ENCODE measurements around the gene NHLH1.
A peak's percentile ranks its signal among the peaks of the same experiment; 100 is the strongest.

The NHLH1 gene

GRCh38 chr1:160352555-160352954, 14.3 kb upstream of the NHLH1 start:
- no peak for DNase-seq (ENCODE audit: low read depth)
- no peak for TF ChIP-seq MYC (IDR thresholded peaks at IDR 0.05; ENCODE audit: low read depth, low read length)
- no peak for TF ChIP-seq CTCF (IDR thresholded peaks at IDR 0.05; ENCODE audit: low read depth, low read length)
- no peak for TF ChIP-seq POLR2A (IDR thresholded peaks at IDR 0.05; ENCODE audit: extremely low read depth, insufficient read length)

GRCh38 chr1:160353223-160353622, 13.6 kb upstream of the NHLH1 start:
- no peak overlapping the region for H3K4me3 ChIP-seq (ENCODE audit: low read depth, low read length)
- DNase-seq (ENCODE audit: low read depth): no peak
- TF ChIP-seq MAX (IDR thresholded peaks at IDR 0.05; ENCODE audit: low read depth, low read length) (no peak), POLR2A (IDR thresholded peaks at IDR 0.05; ENCODE audit: extremely low read depth, insufficient read length) (no peak), CTCF (IDR thresholded peaks at IDR 0.05; ENCODE audit: low read depth, low read length) (no peak), MYC (IDR thresholded peaks at IDR 0.05; ENCODE audit: low read depth, low read length) (no peak)

More at GRCh38 chr1:160352555-160352954, 14.3 kb upstream of the NHLH1 start:
- no peak overlapping the region for H3K4me3 ChIP-seq (ENCODE audit: low read depth, low read length)

GRCh38 chr1:160354388-160354985, 12.4 kb upstream of the NHLH1 start:
- peak; percentile 56 for DNase-seq (ENCODE audit: low read depth)
- H3K4me3 ChIP-seq (ENCODE audit: low read depth, low read length): no peak overlapping the region
- TF ChIP-seq MYC (IDR thresholded peaks at IDR 0.05; ENCODE audit: low read depth, low read length) (no peak), CTCF (IDR thresholded peaks at IDR 0.05; ENCODE audit: low read depth, low read length) (peak; percentile 73), MAX (IDR thresholded peaks at IDR 0.05; ENCODE audit: low read depth, low read length) (no peak), POLR2A (IDR thresholded peaks at IDR 0.05; ENCODE audit: extremely low read depth, insufficient read length) (no peak)

- TF ChIP-seq CTCF (IDR thresholded peaks at IDR 0.05; ENCODE audit: low read depth, low read length) (no peak), MYC (IDR thresholded peaks at IDR 0.05; ENCODE audit: low read depth, low read length) (no peak), POLR2A (IDR thresholded peaks at IDR 0.05; ENCODE audit: extremely low read depth, insufficient read length) (no peak), MAX (IDR thresholded peaks at IDR 0.05; ENCODE audit: low read depth, low read length) (no peak)
- no peak for DNase-seq (ENCODE audit: low read depth)
- H3K4me3 ChIP-seq (ENCODE audit: low read depth, low read length): no peak overlapping the region
Measured at GRCh38 chr1:160357286-160358002, 9.4 kb upstream of the NHLH1 start.

- TF ChIP-seq MYC (IDR thresholded peaks at IDR 0.05; ENCODE audit: low read depth, low read length) (no peak), CTCF (IDR thresholded peaks at IDR 0.05; ENCODE audit: low read depth, low read length) (no peak), MAX (IDR thresholded peaks at IDR 0.05; ENCODE audit: low read depth, low read length) (no peak), POLR2A (IDR thresholded peaks at IDR 0.05; ENCODE audit: extremely low read depth, insufficient read length) (no peak)
- DNase-seq (ENCODE audit: low read depth): no peak
- no peak overlapping the region for H3K4me3 ChIP-seq (ENCODE audit: low read depth, low read length)
Measured at GRCh38 chr1:160358073-160358472, 8.8 kb upstream of the NHLH1 start.
